PC-3 (cell line): Measurements from ENCODE around the gene MAN2C1. TPM values are rescaled to one million over a fixed set of nuclear protein-coding genes. Genes with fewer than 3 reads are reported as not detected.

Experiments used
- ATAC-seq: fragments of 200-7000 bp; cut with Tn5 transposase; 2 replicates; pipeline ENCODE4 v1.9.1; 2020; ENCODE audit warnings: mild to moderate bottlenecking, moderate library complexity
- BruUV-seq: library from RNA; stranded (reverse); fragments of 400-500 nt; replicated peaks from 2 replicates; lab custom pipeline; 2021; lab: Mats Ljungman, UMichigan
- CTCF ChIA-PET: fragments of 300-600 bp; sonication (Branson Sonifier 250); formaldehyde crosslinking; loops from one replicate; lab custom pipeline; 2022; ENCODE audit warnings: antibody characterized with exemption; lab: Charles Lee
- POLR2A ChIA-PET: fragments of 300-600 bp; sonication (Branson Sonifier 250); formaldehyde crosslinking; loops from one replicate; lab custom pipeline; 2022; ENCODE audit warnings: antibody characterized with exemption; ENCODE audit not compliant: unreplicated experiment; lab: Charles Lee
- DNase-seq: peaks from one replicate; pipeline ENCODE4 v3.0.0-alpha.2; 2015
- H2AFZ ChIP-seq: fragments of 300-600 bp; sonication (generic); 2 replicates; pipeline ENCODE4 v1.6.0; 2016; ENCODE audit warnings: antibody characterized with exemption, low read length
- H3F3A ChIP-seq: fragments of 300-600 bp; sonication (generic); one replicate; pipeline ENCODE4 v1.6.0; 2017; ENCODE audit warnings: antibody characterized with exemption, low read length, control low read depth, mild to moderate bottlenecking; ENCODE audit not compliant: unreplicated experiment
- H3K27ac ChIP-seq: fragments of 300-600 bp; sonication (generic); 2 replicates; pipeline ENCODE4 v1.5.1; 2016; ENCODE audit warnings: mild to moderate bottlenecking, low read length
- H3K27me3 ChIP-seq: fragments of 300-600 bp; sonication (generic); 2 replicates; pipeline ENCODE4 v1.6.1; 2016; ENCODE audit warnings: low read length, mixed read lengths
- H3K36me3 ChIP-seq: fragments of 300-600 bp; sonication (generic); 2 replicates; pipeline ENCODE4 v1.6.1; 2016; ENCODE audit warnings: low read depth, mixed run types, low read length, mixed read lengths
- H3K4me1 ChIP-seq: fragments of 300-600 bp; sonication (generic); 2 replicates; pipeline ENCODE4 v1.5.1; 2016; ENCODE audit warnings: low read length; ENCODE audit not compliant: insufficient read depth
- H3K4me2 ChIP-seq: fragments of 300-600 bp; sonication (generic); 2 replicates; pipeline ENCODE4 v1.6.0; 2016; ENCODE audit warnings: low read length
- H3K4me3 ChIP-seq: fragments of 300-600 bp; sonication (generic); 2 replicates; pipeline ENCODE4 v1.5.1; 2016; ENCODE audit warnings: mild to moderate bottlenecking, low read length, mixed read lengths
- H3K79me2 ChIP-seq: fragments of 300-600 bp; sonication (generic); 2 replicates; pipeline ENCODE4 v1.6.1; 2017; ENCODE audit warnings: low read length, mixed read lengths
- H3K9ac ChIP-seq: fragments of 300-600 bp; sonication (generic); 2 replicates; pipeline ENCODE4 v1.6.0; 2016; ENCODE audit warnings: mild to moderate bottlenecking, low read length
- H3K9me2 ChIP-seq: fragments of 300-600 bp; sonication (generic); replicated peaks from 2 replicates; pipeline ENCODE4 v1.6.1; 2016; ENCODE audit warnings: mixed run types, low read length, mixed read lengths
- H3K9me3 ChIP-seq: fragments of 300-600 bp; sonication (generic); 2 replicates; pipeline ENCODE4 v1.6.1; 2016; ENCODE audit warnings: low read length, mixed read lengths
- H4K20me1 ChIP-seq: fragments of 300-600 bp; sonication (generic); 2 replicates; pipeline ENCODE4 v1.6.1; 2016; ENCODE audit warnings: low read length, mixed read lengths
- CTCF ChIP-seq: fragments of 300-600 bp; sonication (generic); conservative IDR thresholded peaks from 2 replicates; pipeline ENCODE4 v1.5.1; 2017; ENCODE audit warnings: antibody characterized with exemption, low read depth, mild to moderate bottlenecking, low read length
- EZH2 ChIP-seq: fragments of 300-600 bp; sonication (generic); IDR thresholded peaks from one replicate; pipeline ENCODE4 v1.6.1; 2017; ENCODE audit warnings: antibody characterized with exemption, mild to moderate bottlenecking, low read length; ENCODE audit not compliant: unreplicated experiment
- EZH2phosphoT487 ChIP-seq: fragments of 300-600 bp; sonication (generic); IDR thresholded peaks from 2 replicates; pipeline ENCODE4 v1.6.1; 2018; ENCODE audit warnings: mild to moderate bottlenecking, antibody characterized with exemption, low read length, borderline replicate concordance
- intact Hi-C: fragments of 100-400 bp; cut with micrococcal nuclease; formaldehyde crosslinking; loops from 2 replicates; pipeline ENCODE4 v1.9.0; 2023
- total RNA-seq: library from RNA; depleted of rRNA; stranded (reverse); fragments of >200 nt; gene quantifications from 2 replicates; pipeline ENCODE4 v1.2.3, GENCODE V29; 2014

The MAN2C1 gene
- total RNA-seq, 1 experiment from 2014 or later: 126 TPM

- H3K9me2 ChIP-seq: no peaks in the 10 kb centered on the region
- H3K4me3 ChIP-seq: no peak overlapping the region
- H2AFZ ChIP-seq: no peak overlapping the region
- H3K27me3 ChIP-seq: no peaks in the 10 kb centered on the region
- no peak overlapping the region for H3K4me2 ChIP-seq
- H3K4me1 ChIP-seq: no peaks in the 10 kb centered on the region; the same call in 1 of the 2 replicates
- TF ChIP-seq EZH2 (no peak), EZH2phosphoT487 (no peak), CTCF (no peak)
- intact Hi-C loops: no loop called here
- DNase-seq (no peak), ATAC-seq (no peak)
- BruUV-seq: no TSS peak
- no peaks in the 10 kb centered on the region for H4K20me1 ChIP-seq
- no peak overlapping the region for H3K27ac ChIP-seq
- no peaks in the 10 kb centered on the region for H3K36me3 ChIP-seq
- H3K9me3 ChIP-seq: no peaks in the 10 kb centered on the region
- H3F3A ChIP-seq: no peaks in the 10 kb centered on the region
- ChIA-PET POLR2A (interaction anchor here (0.6 kb wide), 1 partner anchor 510 kb away, joined by 3 read pairs; no protein-coding TSS in a partner anchor), CTCF (no interaction called here)
- H3K79me2 ChIP-seq: no peaks in the 10 kb centered on the region
- H3K9ac ChIP-seq: no peak overlapping the region
Measured at GRCh38 chr15:75352186-75353080, 16.0 kb downstream of the MAN2C1 start.

- Histone ChIP-seq H3K79me2 (no peaks in the 10 kb centered on the region), H3K4me2 (no peak overlapping the region), H3K4me1 (no peaks in the 10 kb centered on the region; the same call in 1 of the 2 replicates), H3K27me3 (no peaks in the 10 kb centered on the region), H3K27ac (no peak overlapping the region), H3K9me2 (no peaks in the 10 kb centered on the region), H3F3A (no peaks in the 10 kb centered on the region), H3K4me3 (no peak overlapping the region), H3K9me3 (no peaks in the 10 kb centered on the region), H3K36me3 (no peaks in the 10 kb centered on the region), H3K9ac (no peak overlapping the region), H2AFZ (no peak overlapping the region), H4K20me1 (no peaks in the 10 kb centered on the region)
- BruUV-seq: no TSS peak
- intact Hi-C loops: no loop called here
- no peak for ATAC-seq
- CTCF ChIA-PET: no interaction called here
- TF ChIP-seq EZH2phosphoT487: no peak
- TF ChIP-seq EZH2: no peak
- no peak for TF ChIP-seq CTCF
- DNase-seq: no peak
- POLR2A ChIA-PET: interaction anchor here (0.6 kb wide), 1 partner anchor 101 kb away, joined by 24 read pairs; the partner anchor contains the start of gene SIN3A
Measured at GRCh38 chr15:75350601-75351361, 17.6 kb downstream of the MAN2C1 start.
